CD14-positive monocyte (primary cell): Measurements from ENCODE around the gene ZNF19. TPM values are rescaled to one million over a fixed set of nuclear protein-coding genes. Genes with fewer than 3 reads are reported as not detected.
A peak's percentile ranks its signal among the peaks of the same experiment; 100 is the strongest.

Experiments used
- DNase-seq, 3 donors: peaks; one replicate each; pipeline ENCODE4 v3.0.0-alpha.2; 2011 to 2022
- H2AFZ ChIP-seq: 2 replicates; pipeline ENCODE4 v1.6.0; 2012; ENCODE audit warnings: mild to moderate bottlenecking, low read depth, low read length, inconsistent platforms; ENCODE audit not compliant: insufficient read depth, poor library complexity, severe bottlenecking
- H3K27ac ChIP-seq, 2 donors: 1 replicate in 1 of 2; 2 replicates in 1 of 2; pipeline ENCODE4 v1.5.1; 2012 to 2013; ENCODE audit warnings: low read length in 2 of 2, control low read depth in 1 of 2, inconsistent platforms in 1 of 2, low read depth in 1 of 2, mild to moderate bottlenecking in 1 of 2
- H3K27me3 ChIP-seq, 2 donors: one replicate each; pipeline versions ENCODE4 v1.6.0 to v1.6.1; 2011 to 2013; ENCODE audit warnings: low read length in 2 of 2; ENCODE audit not compliant: control insufficient read depth in 2 of 2, insufficient read depth in 2 of 2
- H3K36me3 ChIP-seq, 2 donors: replicated peaks in 1 of 2; 1 replicate in 1 of 2; 2 replicates in 1 of 2; pipeline versions ENCODE4 v1.5.1 to v1.6.1; 2012 to 2013; ENCODE audit warnings: low read length in 2 of 2, control low read depth in 1 of 2, inconsistent platforms in 1 of 2, mild to moderate bottlenecking in 1 of 2; ENCODE audit not compliant: insufficient read depth in 2 of 2, control insufficient read depth in 1 of 2
- H3K4me1 ChIP-seq, 2 donors: 1 replicate in 1 of 2; 2 replicates in 1 of 2; pipeline versions ENCODE4 v1.5.1 to v1.6.1; 2012 to 2013; ENCODE audit warnings: low read length in 2 of 2, control low read depth in 1 of 2, inconsistent platforms in 1 of 2, mild to moderate bottlenecking in 1 of 2, moderate library complexity in 1 of 2; ENCODE audit not compliant: insufficient read depth in 2 of 2, control insufficient read depth in 1 of 2
- H3K4me2 ChIP-seq: replicated peaks from 2 replicates; pipeline ENCODE3; 2012; ENCODE audit warnings: low read length, moderate library complexity, mild to moderate bottlenecking; ENCODE audit not compliant: poor library complexity, severe bottlenecking; ENCODE audit errors: extremely low read depth
- H3K4me3 ChIP-seq, 3 experiments: fragments of 200-600 bp in 1 of 3; sonication (generic) in 1 of 3; replicated peaks in 1 of 3; 1 replicate in 2 of 3; 2 replicates in 1 of 3; pipeline ENCODE4 v1.5.1; 2011 to 2013; ENCODE audit warnings: low read length in 3 of 3, mild to moderate bottlenecking in 3 of 3, control low read depth in 2 of 3, low read depth in 2 of 3, inconsistent platforms in 1 of 3, moderate library complexity in 1 of 3
- H3K79me2 ChIP-seq: 2 replicates; pipeline ENCODE4 v1.6.0; 2012; ENCODE audit warnings: mild to moderate bottlenecking, control low read depth, inconsistent platforms, low read length, moderate library complexity; ENCODE audit not compliant: insufficient read depth
- H3K9ac ChIP-seq: 2 replicates; pipeline ENCODE4 v1.6.0; 2017; ENCODE audit warnings: low read length, mild to moderate bottlenecking; ENCODE audit not compliant: insufficient read depth, poor library complexity, severe bottlenecking
- H3K9me3 ChIP-seq, 2 donors: replicated peaks in 1 of 2; 1 replicate in 1 of 2; 2 replicates in 1 of 2; pipeline versions ENCODE4 v1.5.1 to v1.6.1; 2012 to 2013; ENCODE audit warnings: low read length in 2 of 2, control low read depth in 1 of 2; ENCODE audit not compliant: control insufficient read depth in 1 of 2, insufficient read depth in 1 of 2
- H4K20me1 ChIP-seq: 2 replicates; pipeline ENCODE4 v1.6.0; 2012; ENCODE audit warnings: mild to moderate bottlenecking, low read length, control low read depth, moderate library complexity; ENCODE audit not compliant: insufficient read depth
- H3K27ac Mint-ChIP-seq, 7 donors: one replicate each; pipeline ENCODE4 v1.8.0; 2020; ENCODE audit warnings: mild to moderate bottlenecking in 7 of 7, mixed read lengths in 7 of 7, moderate library complexity in 6 of 7, inconsistent platforms in 2 of 7
- H3K27me3 Mint-ChIP-seq, 3 donors: one replicate each; pipeline ENCODE4 v1.8.0; 2021 to 2022; ENCODE audit warnings: low read depth in 3 of 3, mild to moderate bottlenecking in 3 of 3, mixed read lengths in 3 of 3, moderate library complexity in 3 of 3, inconsistent platforms in 1 of 3
- H3K36me3 Mint-ChIP-seq, 2 donors: one replicate each; pipeline ENCODE4 v1.8.0; 2020; ENCODE audit warnings: mixed read lengths in 2 of 2, inconsistent platforms in 1 of 2, mild to moderate bottlenecking in 1 of 2
- H3K4me1 Mint-ChIP-seq: one replicate; pipeline ENCODE4 v1.8.0; 2020; ENCODE audit warnings: mild to moderate bottlenecking, mixed read lengths
- H3K4me3 Mint-ChIP-seq, 2 donors: one replicate each; pipeline ENCODE4 v1.8.0; 2020; ENCODE audit warnings: mild to moderate bottlenecking in 2 of 2, mixed read lengths in 2 of 2, moderate library complexity in 1 of 2
- H3K9me3 Mint-ChIP-seq, 7 donors: one replicate each; pipeline ENCODE4 v1.8.0; 2020 to 2022; ENCODE audit warnings: mixed read lengths in 7 of 7, mild to moderate bottlenecking in 6 of 7, moderate library complexity in 6 of 7, inconsistent platforms in 2 of 7
- whole genome bisulfite sequencing: methylation state at CpG from one replicate; pipeline ENCODE4 v1.1.5; 2013; ENCODE audit warnings: missing lambda C conversion rate; ENCODE audit not compliant: insufficient coverage; 5-methylcytosine and 5-hydroxymethylcytosine counted together
- intact Hi-C, 2 donors: fragments of 100-400 bp; cut with micrococcal nuclease; formaldehyde crosslinking; loops; one replicate each; pipeline versions ENCODE4 v1.15.0 to v1.15.1; 2023
- polyA plus RNA-seq, 3 donors: library from polyadenylated mRNA; depleted of rRNA in 1 of 3; unstranded in 2 of 3; stranded (reverse) in 1 of 3; fragments of 300-500 nt in 2 of 3; fragments of >200 nt in 1 of 3; fragmentation: Illumina TruSeq in 2 of 3; gene quantifications; 1 replicate in 2 of 3; 2 replicates in 1 of 3; pipeline ENCODE4 v1.2.3, GENCODE V29; 2012 to 2021
- TF ChIP-seq, protein P1 (sequence below): fragments of 200-600 bp; IDR thresholded peaks from one replicate; pipeline ENCODE4 v1.8.0; 2022; ENCODE audit warnings: antibody characterized with exemption, mild to moderate bottlenecking

The ZNF19 gene
- polyA plus RNA-seq, 3 donors = 0.41 to 0.80 TPM; not detected in 1

DNA sequence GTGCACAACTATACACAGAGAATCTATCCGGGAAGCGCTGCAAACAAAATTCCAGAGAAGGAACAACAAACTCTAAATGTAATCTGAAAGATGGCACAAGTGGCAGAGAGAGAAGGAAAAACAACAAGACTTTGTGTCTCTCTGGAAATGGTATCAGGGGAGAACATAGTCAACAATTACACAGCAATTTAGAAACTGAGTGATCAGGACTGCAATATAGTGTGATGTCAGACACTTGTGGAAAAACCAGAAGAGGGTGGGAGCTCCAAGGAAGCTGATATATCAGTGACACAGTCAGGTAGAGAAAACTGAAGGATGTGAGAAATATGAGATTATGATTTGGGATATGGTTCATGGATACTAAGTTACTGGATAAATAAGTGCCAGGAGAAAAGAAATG lies 8.2 kb downstream of the ZNF19 start:
- no peaks in the 10 kb centered on the region for H3K79me2 ChIP-seq
- peaks cover 5 to 19% of the 10 kb centered on the region in 2 donors for H3K36me3 Mint-ChIP-seq
- H3K27me3 ChIP-seq = no peaks in the 10 kb centered on the region
- H3K27ac ChIP-seq = no peak overlapping the region
- H3K4me3 ChIP-seq = no peak overlapping the region
- TF ChIP-seq, protein P1, sequence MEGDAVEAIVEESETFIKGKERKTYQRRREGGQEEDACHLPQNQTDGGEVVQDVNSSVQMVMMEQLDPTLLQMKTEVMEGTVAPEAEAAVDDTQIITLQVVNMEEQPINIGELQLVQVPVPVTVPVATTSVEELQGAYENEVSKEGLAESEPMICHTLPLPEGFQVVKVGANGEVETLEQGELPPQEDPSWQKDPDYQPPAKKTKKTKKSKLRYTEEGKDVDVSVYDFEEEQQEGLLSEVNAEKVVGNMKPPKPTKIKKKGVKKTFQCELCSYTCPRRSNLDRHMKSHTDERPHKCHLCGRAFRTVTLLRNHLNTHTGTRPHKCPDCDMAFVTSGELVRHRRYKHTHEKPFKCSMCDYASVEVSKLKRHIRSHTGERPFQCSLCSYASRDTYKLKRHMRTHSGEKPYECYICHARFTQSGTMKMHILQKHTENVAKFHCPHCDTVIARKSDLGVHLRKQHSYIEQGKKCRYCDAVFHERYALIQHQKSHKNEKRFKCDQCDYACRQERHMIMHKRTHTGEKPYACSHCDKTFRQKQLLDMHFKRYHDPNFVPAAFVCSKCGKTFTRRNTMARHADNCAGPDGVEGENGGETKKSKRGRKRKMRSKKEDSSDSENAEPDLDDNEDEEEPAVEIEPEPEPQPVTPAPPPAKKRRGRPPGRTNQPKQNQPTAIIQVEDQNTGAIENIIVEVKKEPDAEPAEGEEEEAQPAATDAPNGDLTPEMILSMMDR = no peak
- no peak for DNase-seq
- H2AFZ ChIP-seq = no peak overlapping the region
- no peak overlapping the region for H3K4me3 Mint-ChIP-seq
- H3K4me1 Mint-ChIP-seq = peaks cover 17% of the 10 kb centered on the region
- WGBS = no CpG with 5 or more reads among the region's 2 CpGs
- intact Hi-C loops = no loop called here
- H4K20me1 ChIP-seq = no peaks in the 10 kb centered on the region
- peaks cover 10 to 20% of the 10 kb centered on the region in 2 donors for H3K4me1 ChIP-seq
- no peak overlapping the region for H3K4me2 ChIP-seq
- H3K27ac Mint-ChIP-seq = no peak overlapping the region
- peaks cover 0 to 1% (median 0%) of the 10 kb centered on the region in 7 donors for H3K9me3 Mint-ChIP-seq
- H3K36me3 ChIP-seq = peaks cover 0 to 20% of the 10 kb centered on the region in 2 donors
- no peak overlapping the region for H3K9ac ChIP-seq
- no peaks in the 10 kb centered on the region for H3K9me3 ChIP-seq
- H3K27me3 Mint-ChIP-seq = peaks cover 0 to 5% (median 0%) of the 10 kb centered on the region in 3 donors

DNA sequence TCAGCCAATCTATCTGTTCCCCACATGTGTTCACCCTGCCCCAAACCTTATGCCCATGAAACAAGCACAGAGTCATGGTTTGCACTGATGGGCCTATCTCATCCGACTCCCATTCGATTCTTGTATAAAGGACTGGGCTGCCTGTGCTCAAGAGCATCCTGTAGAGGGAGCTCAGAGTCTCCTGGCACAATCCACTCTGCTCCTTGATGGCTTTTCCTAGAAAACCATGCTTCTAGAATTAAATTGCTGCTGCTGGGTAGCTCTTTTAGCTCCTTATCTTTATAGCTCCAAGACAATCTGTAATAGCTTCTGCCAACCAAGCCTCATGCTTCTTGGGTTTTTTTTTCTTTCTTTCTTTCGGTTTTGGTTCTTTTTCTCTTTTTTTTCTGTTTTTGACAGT lies 9.7 kb downstream of the ZNF19 start:
- Histone ChIP-seq H2AFZ (no peak overlapping the region), H3K9ac (no peak overlapping the region), H3K27ac (no peak overlapping the region), H3K79me2 (no peaks in the 10 kb centered on the region), H3K27me3 (no peaks in the 10 kb centered on the region), H4K20me1 (no peaks in the 10 kb centered on the region), H3K36me3 (peaks cover 5 to 29% of the 10 kb centered on the region in 2 donors), H3K9me3 (no peaks in the 10 kb centered on the region), H3K4me2 (no peak overlapping the region), H3K4me3 (no peak overlapping the region), H3K4me1 (peaks cover 5 to 13% of the 10 kb centered on the region in 2 donors)
- DNase-seq = no peak
- Mint-ChIP-seq H3K4me3 (no peak overlapping the region), H3K9me3 (peaks cover 0 to 1% (median 0%) of the 10 kb centered on the region in 7 donors), H3K27me3 (peaks cover 0 to 5% (median 0%) of the 10 kb centered on the region in 3 donors), H3K4me1 (peaks cover 11% of the 10 kb centered on the region), H3K27ac (peak overlapping the region in 1 of 7 donors; percentile 3), H3K36me3 (peaks cover 10 to 21% of the 10 kb centered on the region in 2 donors)
- WGBS = 91% methylated on average over 3 of the region's 3 CpGs
- TF ChIP-seq, protein P1 = no peak
- intact Hi-C loops = no loop called here
